ENCODE measurements around the gene BTBD9.

Gene BTBD9

DNA sequence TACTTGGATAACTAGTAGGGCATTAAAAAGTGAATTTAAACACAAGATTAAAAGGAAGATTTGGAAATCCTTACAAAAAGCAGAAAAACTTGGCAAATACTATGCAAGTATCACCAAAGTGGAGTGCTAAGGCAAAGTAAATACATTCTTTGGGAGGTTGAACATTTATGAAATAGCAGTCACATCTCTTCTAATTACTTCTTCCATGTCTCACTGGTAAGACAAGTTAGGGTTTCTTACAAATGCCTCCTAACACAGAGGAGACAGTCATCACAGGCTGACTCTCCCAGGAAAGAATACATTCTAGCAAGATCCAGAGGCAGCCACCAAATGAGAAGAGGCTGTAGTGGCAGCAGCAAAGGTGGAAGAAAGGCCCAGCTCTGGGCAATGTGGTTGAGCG lies 298.2 kb downstream of the BTBD9 start:
- DNase-seq (ENCODE audit: low read depth), result no peak

DNA sequence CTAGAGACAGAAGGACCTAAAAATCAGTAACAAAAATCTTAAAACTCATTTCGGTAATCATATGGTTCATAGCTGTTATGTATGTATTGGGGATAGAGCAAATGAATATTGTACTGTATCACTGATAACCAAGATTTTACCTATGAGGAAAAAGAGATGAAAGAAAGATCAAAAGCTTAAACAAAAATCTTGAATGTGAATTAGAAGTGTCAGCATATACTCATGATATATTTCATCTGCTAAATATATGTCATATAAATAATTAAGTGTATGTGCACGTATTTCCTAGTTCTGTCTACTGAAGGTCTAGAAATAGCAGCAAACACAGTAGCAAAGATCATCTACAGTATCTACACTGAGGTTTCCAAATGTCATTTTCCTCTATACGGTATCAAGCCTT lies 299.8 kb downstream of the BTBD9 start:
- no peak for DNase-seq (ENCODE audit: low read depth)

DNA sequence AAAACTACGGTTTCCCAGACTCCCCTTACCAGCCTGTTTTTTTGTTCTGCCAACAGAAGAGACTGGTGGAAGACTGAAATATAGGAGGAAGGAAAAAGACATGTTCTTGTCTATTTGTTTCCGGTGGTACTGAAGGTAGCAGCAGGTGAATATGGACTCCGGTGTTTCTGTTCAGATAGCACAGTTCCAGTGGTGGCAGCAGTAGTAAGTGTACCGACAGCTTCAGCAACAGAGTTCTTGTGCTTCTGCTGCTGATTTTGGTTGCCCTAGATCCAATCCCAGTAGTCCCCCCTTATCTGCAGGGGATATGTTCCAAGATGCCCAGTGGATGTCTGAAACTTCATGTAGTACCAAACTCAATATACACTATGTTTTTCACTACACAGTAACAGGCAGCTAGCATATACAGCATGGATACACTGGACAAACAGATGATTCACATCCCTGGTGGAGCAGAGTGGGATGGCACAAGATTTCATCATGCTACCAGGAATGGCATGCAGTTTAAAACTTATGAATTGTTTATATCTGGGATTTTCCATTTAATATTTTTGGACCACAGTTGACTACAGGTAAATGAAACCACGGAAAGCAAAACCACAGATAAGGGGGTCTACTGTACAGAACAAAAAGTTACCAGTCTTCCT lies 301.8 kb downstream of the BTBD9 start:
- no peak for DNase-seq (ENCODE audit: low read depth)

DNA sequence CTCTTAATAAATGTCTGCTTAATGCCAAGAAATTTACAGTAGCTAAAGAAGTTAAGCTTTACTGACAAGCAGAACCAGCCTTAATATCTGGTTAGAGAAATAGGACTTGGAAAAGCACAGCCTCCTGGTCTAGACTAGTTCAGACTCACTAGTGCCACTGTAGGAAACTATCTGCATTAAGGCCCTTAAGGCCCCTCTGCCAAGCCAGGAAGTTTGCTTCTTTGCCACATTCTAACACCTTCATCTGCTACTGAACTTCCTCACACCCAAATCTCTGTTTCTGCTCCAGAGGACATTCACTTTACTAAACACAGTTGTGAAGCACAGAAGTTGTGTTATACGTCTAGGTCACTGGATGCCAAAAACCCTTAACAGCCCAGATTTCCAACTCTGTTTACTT lies 302.8 kb downstream of the BTBD9 start:
- DNase-seq (ENCODE audit: low read depth), result no peak

DNA sequence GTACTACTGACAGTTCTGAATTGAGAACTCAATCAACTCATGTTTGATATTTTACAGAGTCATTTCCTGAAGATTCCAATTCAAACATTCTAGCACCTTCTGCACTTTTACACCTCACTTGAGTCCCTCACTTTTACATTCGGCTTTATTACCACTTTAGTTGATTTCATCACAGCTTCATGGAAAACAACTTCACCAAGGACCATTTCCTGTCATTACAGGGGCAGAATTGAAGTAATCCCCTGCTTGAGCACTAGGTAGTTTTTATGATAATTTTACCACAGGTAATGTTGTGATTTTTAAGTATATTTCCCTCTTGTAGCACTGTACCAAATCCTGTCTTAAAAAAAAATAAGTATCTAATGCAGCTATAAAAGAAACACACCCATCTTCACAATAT lies 312.9 kb downstream of the BTBD9 start:
- DNase-seq (ENCODE audit: low read depth), result no peak

DNA sequence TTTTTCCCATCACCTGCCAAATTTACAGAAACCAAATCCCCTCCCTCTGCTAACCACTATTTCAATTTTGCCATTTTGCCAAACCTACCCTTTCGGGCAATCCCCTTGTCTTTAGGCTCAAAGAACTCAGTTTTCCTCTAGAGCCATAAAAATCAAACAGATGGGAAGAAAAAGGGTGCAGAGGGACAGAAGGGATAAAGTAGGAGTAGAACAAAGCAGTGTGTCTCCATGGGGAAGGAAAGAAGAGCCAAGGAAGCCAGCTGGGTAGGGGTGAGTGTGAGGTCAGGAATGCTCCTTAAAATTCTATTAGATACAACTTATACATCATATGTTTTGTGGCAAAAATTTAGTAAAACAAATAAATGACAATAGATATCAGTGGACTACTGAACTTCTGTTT lies 316.5 kb downstream of the BTBD9 start:
- DNase-seq (ENCODE audit: low read depth), result no peak

DNA sequence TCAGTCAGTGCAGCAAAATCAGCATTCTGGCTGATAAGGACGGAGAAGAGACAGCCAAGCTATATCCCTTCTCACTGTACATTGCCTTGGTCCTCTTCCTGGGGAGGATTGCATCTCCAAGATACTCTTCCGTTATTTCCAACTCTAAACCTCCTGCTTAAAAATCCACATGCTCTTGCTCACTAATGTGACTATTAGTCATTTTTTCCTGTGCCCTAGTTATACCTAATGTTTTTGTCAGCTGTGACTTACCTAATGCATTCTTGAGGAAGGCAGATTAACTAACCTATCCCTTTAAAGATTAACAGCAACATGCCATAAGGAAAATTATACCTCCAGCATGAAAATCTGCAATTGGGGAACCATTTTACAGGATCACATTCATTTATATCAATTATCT lies 317.6 kb downstream of the BTBD9 start:
- no peak for DNase-seq (ENCODE audit: low read depth)

DNA sequence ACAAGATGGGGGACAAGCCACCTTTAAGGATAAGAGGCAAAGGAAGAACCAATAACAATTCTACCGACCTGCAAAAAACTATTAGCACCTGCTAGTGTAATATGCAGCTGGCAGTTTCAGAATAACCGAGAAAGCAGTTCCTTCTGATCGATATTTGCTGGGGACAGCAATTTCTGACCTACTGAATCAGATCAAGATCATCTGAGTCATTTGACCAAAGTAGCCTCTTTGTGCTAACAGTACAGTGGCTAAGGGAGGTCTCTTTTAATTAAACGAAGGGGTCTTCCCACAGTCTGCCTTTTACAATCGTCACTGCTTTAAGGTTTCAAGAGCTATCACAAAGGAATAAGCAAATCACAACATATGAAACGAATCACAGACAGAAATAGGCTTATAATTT lies 318.9 kb downstream of the BTBD9 start:
- no peak for DNase-seq (ENCODE audit: low read depth)

DNA sequence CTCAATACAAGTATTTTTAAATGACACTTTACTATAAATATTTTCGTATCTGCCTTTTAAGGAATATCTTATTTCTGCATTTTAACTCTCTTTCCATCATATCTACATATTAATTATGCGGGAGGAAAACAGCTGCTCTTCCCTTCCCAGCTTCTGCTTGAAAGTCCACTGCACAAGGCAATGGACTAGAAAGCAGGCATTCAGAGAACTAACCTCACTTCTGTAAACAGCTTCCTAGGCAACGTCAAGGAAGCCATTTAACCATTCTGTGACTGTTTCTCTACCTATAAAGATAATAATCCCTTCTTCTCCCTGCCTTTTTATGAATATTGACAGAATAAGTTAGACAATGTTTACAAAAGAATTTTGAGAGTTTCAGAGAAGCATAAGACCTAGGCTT lies 319.4 kb downstream of the BTBD9 start:
- no peak for DNase-seq (ENCODE audit: low read depth)

DNA sequence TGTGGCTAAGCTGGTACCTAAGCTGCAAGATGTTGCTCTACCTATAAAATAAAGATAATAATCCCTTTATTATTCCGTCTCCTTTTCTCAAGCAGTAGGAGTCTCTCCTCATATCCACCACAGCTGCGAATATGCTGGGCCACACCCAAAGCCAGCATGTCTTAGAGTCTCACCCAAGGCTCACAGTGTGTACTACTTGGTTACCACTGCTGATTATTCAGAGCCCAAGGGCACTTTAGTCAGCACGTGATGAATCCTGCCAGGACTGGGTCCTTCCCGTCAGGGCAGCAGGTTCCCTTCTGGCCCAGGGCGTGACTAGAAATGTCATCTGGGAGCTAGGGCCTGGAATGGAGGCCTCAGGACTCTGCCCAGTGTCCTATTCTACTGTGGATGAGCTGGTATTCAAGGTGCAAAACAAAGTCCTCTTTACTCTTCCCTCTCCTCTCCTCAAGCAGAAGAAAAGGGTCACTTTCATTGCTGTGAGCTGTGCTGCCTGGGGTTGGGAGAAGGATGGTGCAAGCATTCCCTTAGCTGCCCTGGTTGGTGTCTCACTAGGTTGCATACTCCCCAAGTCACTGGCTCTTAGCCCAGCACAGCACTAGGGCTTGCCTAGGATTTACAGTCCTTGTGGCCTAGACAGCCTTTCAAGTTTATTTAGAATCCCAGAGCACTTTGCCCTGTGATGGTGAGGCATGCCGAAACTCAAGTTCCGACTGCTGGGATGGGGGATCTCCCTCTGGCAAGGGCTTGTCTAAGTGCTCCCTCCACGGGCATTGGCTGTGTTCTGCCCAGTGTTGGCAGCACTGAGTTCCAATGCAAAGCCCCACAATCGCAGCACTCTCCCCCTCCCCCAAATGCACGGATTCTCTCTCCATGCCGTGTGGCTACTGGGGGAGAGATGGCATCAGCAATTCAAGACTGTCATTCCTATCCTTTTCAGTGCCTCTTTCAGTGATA lies 320.2 kb downstream of the BTBD9 start:
- DNase-seq (ENCODE audit: low read depth), result no peak

DNA sequence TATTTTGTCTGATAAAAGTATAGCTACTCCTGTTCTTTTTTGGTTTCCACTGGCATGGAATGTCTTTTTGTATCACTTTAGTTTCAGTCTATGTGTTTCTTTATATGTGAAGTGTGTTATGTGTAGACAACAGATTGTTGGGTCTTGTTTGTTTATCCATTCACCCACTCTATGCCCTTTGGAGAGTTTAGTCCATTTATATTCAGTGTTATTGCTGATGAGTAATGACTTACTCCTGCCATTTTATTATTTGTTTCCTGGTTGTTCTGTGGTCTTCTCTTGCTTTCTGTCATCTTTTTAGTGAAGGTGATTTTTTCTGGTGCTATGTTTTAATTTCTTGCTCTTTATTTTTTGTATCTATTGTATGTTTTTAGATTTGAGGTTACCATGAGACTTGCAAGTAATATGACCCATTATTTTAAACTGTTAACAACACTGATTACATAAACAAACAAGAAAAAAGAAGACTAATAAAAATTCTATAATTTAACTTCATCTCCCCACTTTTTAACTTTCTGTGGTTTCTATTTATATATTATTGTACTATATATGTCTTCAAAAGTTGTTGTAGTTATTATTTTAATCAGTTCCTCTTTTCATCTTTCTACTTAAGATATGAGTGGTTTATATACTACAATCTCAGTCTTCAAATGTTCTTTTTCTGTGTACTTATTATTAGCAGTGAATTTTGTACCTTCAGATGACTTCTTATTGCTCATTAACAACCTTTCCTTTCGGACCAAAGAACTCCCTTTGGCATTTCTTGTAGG lies 323.4 kb downstream of the BTBD9 start:
- no peak for DNase-seq (ENCODE audit: low read depth)

DNA sequence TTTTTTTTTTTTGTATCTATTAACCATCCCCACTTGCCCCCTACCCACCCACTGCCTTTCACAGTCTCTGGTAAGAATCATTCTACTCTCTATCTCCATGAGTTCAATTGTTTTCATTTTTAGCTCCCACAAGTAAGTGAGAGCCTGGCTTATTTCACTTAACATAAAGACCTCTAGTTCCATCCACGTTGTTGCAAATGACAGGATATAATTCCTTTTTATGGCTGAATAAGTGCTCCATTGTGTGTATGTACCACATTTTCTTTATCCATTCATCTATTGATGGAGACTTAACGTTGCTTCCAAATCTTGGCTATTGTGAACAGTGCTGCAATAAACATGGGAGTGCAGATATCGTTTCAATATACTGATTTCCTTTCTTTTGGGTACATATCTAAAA lies 328.5 kb downstream of the BTBD9 start:
- DNase-seq (ENCODE audit: low read depth), result no peak

DNA sequence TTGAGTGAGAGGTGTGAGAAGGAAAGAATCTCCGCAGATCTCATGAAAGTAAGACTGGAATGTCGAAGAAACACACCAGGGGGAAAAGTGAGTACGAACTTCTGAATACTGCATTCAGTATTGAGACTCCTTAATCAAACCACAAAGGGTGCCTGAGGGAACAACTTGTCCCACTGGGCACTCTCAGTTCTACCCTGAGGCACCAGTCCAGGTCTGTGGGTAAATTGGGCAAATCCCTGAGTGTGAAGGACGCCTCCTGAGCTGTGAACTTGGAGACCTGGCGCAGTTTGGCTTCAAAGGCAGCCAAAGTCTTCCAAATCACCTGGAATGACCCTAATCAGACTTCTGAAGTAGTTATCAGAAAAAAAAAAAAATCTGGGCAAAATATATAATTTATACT lies 329.7 kb downstream of the BTBD9 start:
- DNase-seq (ENCODE audit: low read depth), result no peak

DNA sequence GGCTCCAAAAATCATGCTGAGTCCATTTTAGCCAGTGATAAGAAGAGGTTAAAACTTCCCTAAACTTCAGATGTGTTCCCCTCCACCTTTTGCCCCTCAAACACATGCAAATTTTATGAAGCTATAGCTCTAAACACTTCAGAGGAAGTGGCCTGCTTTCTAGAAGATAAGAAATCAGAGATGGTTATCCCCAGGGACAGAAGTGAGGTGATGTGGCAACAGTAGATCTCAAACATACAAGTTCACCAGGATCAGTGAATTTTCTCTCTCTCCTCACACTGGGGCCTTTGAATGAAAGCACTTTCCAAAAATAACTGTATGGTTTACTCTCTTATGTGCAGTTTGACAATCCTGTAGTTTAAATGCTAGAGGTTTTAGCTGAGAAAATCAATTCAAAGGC lies 332.0 kb downstream of the BTBD9 start:
- no peak for DNase-seq (ENCODE audit: low read depth)

DNA sequence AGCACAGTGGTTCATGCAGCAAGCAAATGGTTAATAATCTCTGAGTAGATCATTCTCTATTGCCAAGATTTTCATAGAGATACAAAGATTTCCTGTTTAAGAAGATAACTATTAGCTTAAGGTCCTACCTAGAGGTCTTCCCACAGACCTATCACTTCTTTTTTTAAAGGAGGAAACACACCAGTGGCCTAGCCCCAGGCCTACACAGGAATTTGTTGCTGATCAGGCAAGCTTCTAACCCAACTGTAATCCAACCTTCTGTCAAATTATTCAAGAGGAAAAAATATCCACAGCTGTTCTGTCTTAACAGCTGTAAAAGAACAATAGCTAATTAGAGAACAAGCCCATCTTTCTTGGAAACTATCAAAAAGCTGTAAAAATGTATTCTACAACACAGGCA lies 332.8 kb downstream of the BTBD9 start:
- no peak for DNase-seq (ENCODE audit: low read depth)

DNA sequence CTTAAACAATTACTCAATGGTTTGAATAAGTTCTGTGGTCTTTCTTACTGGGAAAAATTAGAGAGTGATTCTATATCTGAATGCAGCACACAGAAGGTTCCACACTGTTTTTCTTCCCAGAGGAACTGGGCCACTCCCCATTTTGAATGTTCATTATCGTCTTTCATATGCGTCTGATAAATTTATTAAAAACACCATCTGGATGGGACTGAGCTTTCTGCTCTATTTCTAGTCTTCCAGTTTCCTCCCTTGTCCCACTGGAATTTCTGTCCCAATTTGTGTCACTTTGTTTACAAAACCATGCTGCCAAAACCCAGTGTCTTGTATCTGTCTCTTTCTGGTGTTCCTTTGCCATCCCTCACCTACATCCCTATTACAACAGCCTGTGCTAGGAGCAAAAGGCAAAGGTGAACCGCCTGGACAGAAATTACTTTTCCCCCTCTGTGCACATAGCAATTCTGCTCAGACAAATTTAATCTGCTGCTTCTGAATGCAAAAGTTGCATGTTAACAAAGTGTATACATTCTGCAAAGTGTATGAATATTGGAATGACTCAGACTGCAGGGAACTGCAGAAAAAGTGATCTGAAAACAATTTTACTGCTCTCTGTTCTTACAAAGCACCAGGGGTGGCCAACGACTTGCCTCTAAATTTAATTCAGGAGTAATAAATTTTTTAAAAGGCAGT lies 333.6 kb downstream of the BTBD9 start:
- no peak for DNase-seq (ENCODE audit: low read depth)

DNA sequence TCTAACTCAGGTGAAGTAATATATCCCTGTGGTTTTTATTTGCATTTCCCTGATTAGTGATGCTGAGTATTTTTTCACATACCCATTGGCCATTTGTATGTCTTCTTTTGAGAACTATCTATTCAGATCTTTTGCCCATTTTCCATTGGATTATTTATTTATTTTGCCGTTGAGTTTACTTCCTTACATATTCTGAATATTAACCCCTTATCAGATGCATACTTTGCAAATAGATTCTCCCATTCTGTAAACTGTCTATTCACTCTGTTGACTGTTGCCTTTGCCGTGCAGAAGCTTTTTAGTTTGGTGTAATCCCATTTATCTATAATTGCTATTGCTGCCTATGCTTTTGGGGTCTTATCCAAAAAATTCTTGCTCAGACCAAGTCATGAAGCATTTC lies 336.9 kb downstream of the BTBD9 start:
- DNase-seq (ENCODE audit: low read depth), result no peak

DNA sequence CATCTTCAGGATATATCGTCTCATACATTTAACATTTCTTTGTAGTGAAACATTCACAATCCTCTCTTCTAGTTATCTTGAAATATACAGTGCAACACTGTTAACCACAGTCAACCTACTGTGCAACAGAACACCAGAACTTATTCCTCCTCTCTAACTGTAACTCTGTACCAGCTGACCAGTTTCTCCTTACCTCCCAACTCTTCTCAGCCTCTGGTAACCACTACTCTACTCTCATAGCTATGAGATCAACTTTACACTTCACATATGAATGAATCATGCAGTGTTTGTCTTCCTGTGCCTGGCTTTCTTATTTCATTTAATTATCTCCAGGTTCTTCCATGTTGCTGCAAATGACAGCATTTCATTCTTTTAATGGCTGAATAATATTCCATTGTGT lies 337.6 kb downstream of the BTBD9 start:
- no peak for DNase-seq (ENCODE audit: low read depth)

DNA sequence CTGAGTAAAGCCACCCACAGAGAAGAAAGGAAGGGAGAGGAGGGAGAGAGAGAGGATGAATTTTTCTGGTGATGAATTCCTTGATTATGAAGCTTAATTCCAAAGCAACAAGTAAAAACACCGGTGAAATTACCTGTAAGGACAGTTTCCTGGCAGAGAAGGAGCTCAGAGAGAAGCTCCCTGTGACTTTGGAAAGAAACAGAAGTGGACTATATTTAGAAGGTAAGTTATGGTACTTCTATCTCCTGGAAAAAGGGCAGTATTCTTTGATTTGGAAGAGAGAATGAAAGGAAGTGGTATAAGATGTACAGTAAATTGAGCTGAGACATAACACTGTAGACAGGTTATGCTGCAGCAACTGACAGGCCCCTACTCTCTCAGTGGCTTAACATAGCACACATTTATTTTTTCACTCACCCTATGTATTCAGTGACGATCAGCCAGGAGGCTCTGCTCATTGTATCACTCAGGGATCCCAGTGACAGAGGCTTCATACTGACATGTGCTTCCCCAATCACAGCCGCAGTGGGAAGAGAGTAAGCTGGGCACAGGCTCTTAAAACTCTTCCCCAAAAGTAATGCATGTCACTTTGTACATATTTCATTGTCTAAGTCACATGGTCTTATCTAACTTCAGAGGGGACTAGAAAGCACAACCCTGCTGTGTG lies 349.5 kb downstream of the BTBD9 start:
- no peak for DNase-seq (ENCODE audit: low read depth)

DNA sequence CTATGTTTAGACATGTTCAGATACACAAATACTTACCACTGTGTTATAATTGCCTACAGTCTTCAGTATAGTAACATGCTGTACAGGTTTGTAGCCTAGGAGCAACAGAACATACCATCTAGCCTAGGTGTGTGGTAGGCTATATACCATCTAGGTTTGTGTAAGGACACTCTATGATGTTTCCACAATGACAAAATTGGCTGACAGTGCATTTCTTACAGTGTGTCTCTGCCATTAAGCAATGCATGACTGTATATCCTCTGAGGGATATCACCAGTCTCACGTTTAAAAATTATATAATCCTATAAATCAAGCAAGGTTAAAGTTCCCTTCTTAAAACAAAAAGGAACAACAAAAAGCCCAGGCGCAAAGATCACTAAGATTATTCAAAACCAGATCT lies 352.2 kb downstream of the BTBD9 start:
- DNase-seq (ENCODE audit: low read depth), result no peak

DNA sequence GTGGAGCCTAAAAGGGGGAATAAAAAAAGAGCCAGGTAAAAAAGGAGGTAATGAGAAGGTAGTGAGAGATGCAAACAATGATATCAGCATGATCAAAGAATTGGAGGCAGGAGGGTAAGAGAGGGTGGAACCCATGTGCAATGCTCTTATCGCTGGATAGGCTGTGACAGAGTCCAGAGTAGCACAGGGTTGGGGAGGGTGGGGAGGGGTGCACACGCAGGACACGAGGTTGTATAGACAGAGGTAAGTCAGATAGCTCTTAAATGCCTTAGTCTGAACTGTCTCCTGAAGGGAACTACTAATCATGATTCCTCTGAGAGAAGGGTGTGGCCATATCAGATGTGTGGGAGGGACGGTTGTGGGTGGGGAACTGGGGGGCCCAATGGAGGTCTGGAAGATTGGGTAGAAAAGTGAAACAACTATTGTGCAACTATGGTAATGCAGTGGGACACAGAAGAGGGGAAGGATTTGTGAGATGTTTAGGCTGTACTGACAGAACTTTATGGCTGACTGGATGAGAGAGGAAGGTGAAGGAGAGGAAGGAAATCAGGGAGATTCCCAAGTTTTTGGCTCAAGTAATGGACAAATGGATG lies 354.8 kb downstream of the BTBD9 start:
- no peak for DNase-seq (ENCODE audit: low read depth)

Data from stimulated activated CD8-positive, alpha-beta memory T cell treated with anti-CD3 and anti-CD28 coated beads, Interleukin-15, amount 100 ng/mL, for 24 hours (primary cell).